ENCODE results near the gene TPRN. TPM values are rescaled to one million over a fixed set of nuclear protein-coding genes. Genes with fewer than 3 reads are reported as not detected.

The TPRN gene
- total RNA-seq, 1 donor from 2014 or later = 2.6 TPM

- no peak for DNase-seq (ENCODE audit: low read depth in 2 of 2)
Measured at GRCh38 chr9:137225699-137226331, 25.3 kb upstream of the TPRN start.

- DNase-seq (ENCODE audit: low read depth in 2 of 2) = no peak
Measured at GRCh38 chr9:137224830-137225694, 24.5 kb upstream of the TPRN start, which contains the start of gene CYSRT1. Gene CYSRT1, plus strand, starts transcription at chr9:137225174. Its CDS starts 448 bp downstream, at chr9:137225622.

GRCh38 chr9:137223078-137223970, 22.8 kb upstream of the TPRN start:
- DNase-seq (ENCODE audit: low read depth in 2 of 2) = peak; percentile 99

- no peak for DNase-seq (ENCODE audit: low read depth in 2 of 2)
Measured at GRCh38 chr9:137222190-137223077, 21.9 kb upstream of the TPRN start, which contains the start of gene RNF208. Gene RNF208, minus strand, starts transcription at chr9:137222240. Its CDS starts 1,028 bp downstream, at chr9:137221212.

GRCh38 chr9:137221506-137222111, 21.1 kb upstream of the TPRN start:
- DNase-seq (ENCODE audit: low read depth in 2 of 2) = no peak

- no peak for DNase-seq (ENCODE audit: low read depth in 2 of 2)
Measured at GRCh38 chr9:137221095-137221505, 20.6 kb upstream of the TPRN start.

GRCh38 chr9:137220317-137221094, 20.0 kb upstream of the TPRN start:
- DNase-seq (ENCODE audit: low read depth in 2 of 2) = no peak

- no peak for DNase-seq (ENCODE audit: low read depth in 2 of 2)
Measured at GRCh38 chr9:137219757-137220316, 19.3 kb upstream of the TPRN start.

- DNase-seq (ENCODE audit: low read depth in 2 of 2) = peak in 1 of 2 donors; percentile 46
Measured at GRCh38 chr9:137218754-137219271, 18.3 kb upstream of the TPRN start.

GRCh38 chr9:137218212-137218753, 17.7 kb upstream of the TPRN start:
- DNase-seq (ENCODE audit: low read depth in 2 of 2) = no peak

- no peak for DNase-seq (ENCODE audit: low read depth in 2 of 2)
Measured at GRCh38 chr9:137217276-137218211, 17.0 kb upstream of the TPRN start.

GRCh38 chr9:137216188-137216965, 15.8 kb upstream of the TPRN start:
- DNase-seq (ENCODE audit: low read depth in 2 of 2) = no peak

GRCh38 chr9:137215196-137215986, 14.8 kb upstream of the TPRN start:
- no peak for DNase-seq (ENCODE audit: low read depth in 2 of 2)

GRCh38 chr9:137214620-137215019, 14.1 kb upstream of the TPRN start:
- no peak for DNase-seq (ENCODE audit: low read depth in 2 of 2)

GRCh38 chr9:137213160-137214060, 12.9 kb upstream of the TPRN start:
- no peak for DNase-seq (ENCODE audit: low read depth in 2 of 2)

Measured in lung microvascular endothelial cell (primary cell).